ENCODE measurements around the gene SH3BP1. TPM values are rescaled to one million over a fixed set of nuclear protein-coding genes. Genes with fewer than 3 reads are reported as not detected.

The SH3BP1 gene
- total and polyA plus RNA-seq, 2 of the 13 experiments (the other 11 are each of a cell fraction or from before 2014, with no cell fraction given) = 8.4 to 18.5 TPM

DNA sequence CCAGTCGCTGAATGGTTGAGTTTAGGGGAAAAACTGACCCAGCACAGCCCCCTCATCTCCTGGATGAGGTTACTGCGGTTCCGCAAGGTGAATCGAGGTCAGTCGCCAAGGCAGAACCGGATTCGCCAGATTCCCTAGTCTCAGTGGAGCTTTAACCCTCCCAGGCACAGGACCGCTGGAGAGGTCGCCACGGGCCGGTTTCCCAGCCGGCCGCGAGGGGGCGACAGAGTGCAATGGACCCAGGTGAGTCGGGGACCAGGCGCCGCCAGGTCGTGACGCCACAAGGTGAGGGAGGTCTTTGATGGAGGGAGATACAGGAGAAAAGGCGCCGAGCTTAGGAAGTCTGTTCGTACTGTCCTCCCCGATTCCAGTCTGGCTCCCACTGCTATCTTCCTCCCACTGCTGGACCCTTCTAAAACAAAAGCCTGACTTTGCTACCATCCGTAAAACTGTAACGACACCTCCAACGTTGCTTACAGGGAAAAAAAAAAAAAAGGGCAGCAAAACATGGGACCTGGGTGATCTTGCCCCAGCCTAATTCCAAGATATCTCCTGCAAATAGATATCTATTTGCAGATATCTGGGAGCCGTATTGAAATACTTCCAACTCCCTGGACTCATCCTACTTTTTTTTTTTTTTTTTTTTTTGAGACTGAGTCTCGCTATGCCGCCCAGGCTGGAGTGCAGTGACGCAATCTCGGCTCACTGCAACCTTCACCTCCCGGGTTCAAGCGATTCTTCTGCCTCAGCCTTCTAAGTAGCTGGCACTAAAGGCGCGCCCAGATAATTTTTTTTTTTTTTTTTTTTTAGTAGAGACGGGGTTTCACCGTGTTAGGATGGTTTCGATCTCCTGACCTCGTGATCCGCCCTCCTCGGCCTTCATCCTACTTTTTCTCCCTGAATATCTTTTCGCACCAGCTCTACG is 32.2 kb upstream of the SH3BP1 start (continued):
- no peak for TF ChIP-seq CCAR2 (optimal IDR thresholded peaks at IDR 0.05; ENCODE audit: low read depth, low read length)
- TF ChIP-seq ZNF567 (CRISPR knock-in tag; IDR thresholded peaks at IDR 0.05; ENCODE audit: borderline replicate concordance) = no peak
- peak; percentile 16 for TF ChIP-seq SKI (IDR thresholded peaks at IDR 0.05; ENCODE audit: partially characterized antibody)
- TF ChIP-seq, protein P1, sequence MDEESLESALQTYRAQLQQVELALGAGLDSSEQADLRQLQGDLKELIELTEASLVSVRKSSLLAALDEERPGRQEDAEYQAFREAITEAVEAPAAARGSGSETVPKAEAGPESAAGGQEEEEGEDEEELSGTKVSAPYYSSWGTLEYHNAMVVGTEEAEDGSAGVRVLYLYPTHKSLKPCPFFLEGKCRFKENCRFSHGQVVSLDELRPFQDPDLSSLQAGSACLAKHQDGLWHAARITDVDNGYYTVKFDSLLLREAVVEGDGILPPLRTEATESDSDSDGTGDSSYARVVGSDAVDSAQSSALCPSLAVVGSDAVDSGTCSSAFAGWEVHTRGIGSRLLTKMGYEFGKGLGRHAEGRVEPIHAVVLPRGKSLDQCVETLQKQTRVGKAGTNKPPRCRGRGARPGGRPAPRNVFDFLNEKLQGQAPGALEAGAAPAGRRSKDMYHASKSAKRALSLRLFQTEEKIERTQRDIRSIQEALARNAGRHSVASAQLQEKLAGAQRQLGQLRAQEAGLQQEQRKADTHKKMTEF (CRISPR knock-in tag; IDR thresholded peaks at IDR 0.05) = peak; percentile 57
- TF ChIP-seq, protein P2, sequence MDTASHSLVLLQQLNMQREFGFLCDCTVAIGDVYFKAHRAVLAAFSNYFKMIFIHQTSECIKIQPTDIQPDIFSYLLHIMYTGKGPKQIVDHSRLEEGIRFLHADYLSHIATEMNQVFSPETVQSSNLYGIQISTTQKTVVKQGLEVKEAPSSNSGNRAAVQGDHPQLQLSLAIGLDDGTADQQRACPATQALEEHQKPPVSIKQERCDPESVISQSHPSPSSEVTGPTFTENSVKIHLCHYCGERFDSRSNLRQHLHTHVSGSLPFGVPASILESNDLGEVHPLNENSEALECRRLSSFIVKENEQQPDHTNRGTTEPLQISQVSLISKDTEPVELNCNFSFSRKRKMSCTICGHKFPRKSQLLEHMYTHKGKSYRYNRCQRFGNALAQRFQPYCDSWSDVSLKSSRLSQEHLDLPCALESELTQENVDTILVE (CRISPR knock-in tag; IDR thresholded peaks at IDR 0.05) = 0 out of 2 replicates have a peak, but pooled peaks have one; percentile 46
- TF ChIP-seq ZFP41 (CRISPR knock-in tag; IDR thresholded peaks at IDR 0.05; ENCODE audit: borderline replicate concordance) = no peak
- TF ChIP-seq, protein P3, sequence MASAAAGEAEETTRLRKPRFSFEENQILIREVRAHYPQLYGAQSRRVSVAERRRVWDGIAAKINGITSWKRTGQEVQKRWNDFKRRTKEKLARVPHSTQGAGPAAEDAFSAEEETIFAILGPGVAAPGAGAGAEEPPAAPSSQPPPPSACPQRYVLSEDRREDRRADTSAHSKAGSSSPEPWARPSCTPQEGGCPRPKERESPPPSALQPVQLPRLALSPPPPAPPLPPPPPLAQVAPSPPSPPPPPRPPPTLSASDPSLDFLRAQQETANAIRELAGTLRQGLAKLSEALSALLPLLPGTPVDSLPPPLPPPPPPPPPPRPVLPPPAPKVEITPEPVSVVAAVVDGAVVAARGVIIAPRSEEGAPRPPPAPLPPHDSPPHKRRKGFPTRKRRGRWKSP (CRISPR knock-in tag; IDR thresholded peaks at IDR 0.05) = no peak
- no peak for TF ChIP-seq ZFAT (CRISPR knock-in tag; conservative IDR thresholded peaks at IDR 0.05)
- TF ChIP-seq TBL1XR1 (IDR thresholded peaks at IDR 0.05; ENCODE audit: borderline replicate concordance, low read length, partially characterized antibody) = no peak
- no peak for TF ChIP-seq ATF7-NPFF (CRISPR knock-in tag; IDR thresholded peaks at IDR 0.05; ENCODE audit: low read depth)
- TF ChIP-seq ZBTB42 (CRISPR knock-in tag; IDR thresholded peaks at IDR 0.05) = no peak
- peak; percentile 50; the same call in 1 of the 2 replicates for TF ChIP-seq RARA (CRISPR knock-in tag; IDR thresholded peaks at IDR 0.05)
- no peak for TF ChIP-seq MEIS1 (CRISPR knock-in tag; IDR thresholded peaks at IDR 0.05; ENCODE audit: borderline replicate concordance)
- TF ChIP-seq YEATS2 (CRISPR knock-in tag; IDR thresholded peaks at IDR 0.05; ENCODE audit: borderline replicate concordance) = peak; percentile 40; the same call in 1 of the 2 replicates
- TF ChIP-seq, protein P4, sequence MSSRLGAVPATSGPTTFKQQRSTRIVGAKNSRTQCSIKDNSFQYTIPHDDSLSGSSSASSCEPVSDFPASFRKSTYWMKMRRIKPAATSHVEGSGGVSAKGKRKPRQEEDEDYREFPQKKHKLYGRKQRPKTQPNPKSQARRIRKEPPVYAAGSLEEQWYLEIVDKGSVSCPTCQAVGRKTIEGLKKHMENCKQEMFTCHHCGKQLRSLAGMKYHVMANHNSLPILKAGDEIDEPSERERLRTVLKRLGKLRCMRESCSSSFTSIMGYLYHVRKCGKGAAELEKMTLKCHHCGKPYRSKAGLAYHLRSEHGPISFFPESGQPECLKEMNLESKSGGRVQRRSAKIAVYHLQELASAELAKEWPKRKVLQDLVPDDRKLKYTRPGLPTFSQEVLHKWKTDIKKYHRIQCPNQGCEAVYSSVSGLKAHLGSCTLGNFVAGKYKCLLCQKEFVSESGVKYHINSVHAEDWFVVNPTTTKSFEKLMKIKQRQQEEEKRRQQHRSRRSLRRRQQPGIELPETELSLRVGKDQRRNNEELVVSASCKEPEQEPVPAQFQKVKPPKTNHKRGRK (CRISPR knock-in tag; IDR thresholded peaks at IDR 0.05) = 0 out of 2 replicates have a peak, but pooled peaks have one; percentile 31
- TF ChIP-seq NCOA5 (CRISPR knock-in tag; IDR thresholded peaks at IDR 0.05) = no peak
- no peak for TF ChIP-seq ZNF12 (CRISPR knock-in tag; IDR thresholded peaks at IDR 0.05)
- TF ChIP-seq, protein P5, sequence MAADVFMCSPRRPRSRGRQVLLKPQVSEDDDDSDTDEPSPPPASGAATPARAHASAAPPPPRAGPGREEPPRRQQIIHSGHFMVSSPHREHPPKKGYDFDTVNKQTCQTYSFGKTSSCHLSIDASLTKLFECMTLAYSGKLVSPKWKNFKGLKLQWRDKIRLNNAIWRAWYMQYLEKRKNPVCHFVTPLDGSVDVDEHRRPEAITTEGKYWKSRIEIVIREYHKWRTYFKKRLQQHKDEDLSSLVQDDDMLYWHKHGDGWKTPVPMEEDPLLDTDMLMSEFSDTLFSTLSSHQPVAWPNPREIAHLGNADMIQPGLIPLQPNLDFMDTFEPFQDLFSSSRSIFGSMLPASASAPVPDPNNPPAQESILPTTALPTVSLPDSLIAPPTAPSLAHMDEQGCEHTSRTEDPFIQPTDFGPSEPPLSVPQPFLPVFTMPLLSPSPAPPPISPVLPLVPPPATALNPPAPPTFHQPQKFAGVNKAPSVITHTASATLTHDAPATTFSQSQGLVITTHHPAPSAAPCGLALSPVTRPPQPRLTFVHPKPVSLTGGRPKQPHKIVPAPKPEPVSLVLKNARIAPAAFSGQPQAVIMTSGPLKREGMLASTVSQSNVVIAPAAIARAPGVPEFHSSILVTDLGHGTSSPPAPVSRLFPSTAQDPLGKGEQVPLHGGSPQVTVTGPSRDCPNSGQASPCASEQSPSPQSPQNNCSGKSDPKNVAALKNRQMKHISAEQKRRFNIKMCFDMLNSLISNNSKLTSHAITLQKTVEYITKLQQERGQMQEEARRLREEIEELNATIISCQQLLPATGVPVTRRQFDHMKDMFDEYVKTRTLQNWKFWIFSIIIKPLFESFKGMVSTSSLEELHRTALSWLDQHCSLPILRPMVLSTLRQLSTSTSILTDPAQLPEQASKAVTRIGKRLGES (CRISPR knock-in tag; IDR thresholded peaks at IDR 0.05; ENCODE audit: borderline replicate concordance) = no peak
- TF ChIP-seq SMYD3 (CRISPR knock-in tag; IDR thresholded peaks at IDR 0.05) = no peak
- 0 out of 2 replicates have a peak, but pooled peaks have one; percentile 23 for TF ChIP-seq ZKSCAN8 (CRISPR knock-in tag; IDR thresholded peaks at IDR 0.05; ENCODE audit: borderline replicate concordance)
- no peak for TF ChIP-seq MEF2D (CRISPR knock-in tag; IDR thresholded peaks at IDR 0.05)

All from HepG2 (cell line).